GM18951 (cell line): ENCODE data around the gene MERTK.
"Not testable (repeated sequence)": the region's sequence is repeated elsewhere in the genome, so short reads cannot be mapped to it uniquely, and the experiment has no call there.

Source experiments
- POLR2A ChIP-seq: IDR thresholded peaks from 4 replicates; pipeline ENCODE4 v1.6.1; 2011; ENCODE audit warnings: mild to moderate bottlenecking; ENCODE audit not compliant: insufficient read length, insufficient read depth; ENCODE audit errors: extremely low read depth
- in situ Hi-C: fragments of 300-500 bp; cut with MboI; formaldehyde crosslinking; loops from one replicate; pipeline ENCODE4 v1.12.0; 2022; ENCODE audit warnings: low sequenced_read_pairs, mixed read lengths, inconsistent platforms; ENCODE audit not compliant: unreplicated experiment

MERTK gene

DNA sequence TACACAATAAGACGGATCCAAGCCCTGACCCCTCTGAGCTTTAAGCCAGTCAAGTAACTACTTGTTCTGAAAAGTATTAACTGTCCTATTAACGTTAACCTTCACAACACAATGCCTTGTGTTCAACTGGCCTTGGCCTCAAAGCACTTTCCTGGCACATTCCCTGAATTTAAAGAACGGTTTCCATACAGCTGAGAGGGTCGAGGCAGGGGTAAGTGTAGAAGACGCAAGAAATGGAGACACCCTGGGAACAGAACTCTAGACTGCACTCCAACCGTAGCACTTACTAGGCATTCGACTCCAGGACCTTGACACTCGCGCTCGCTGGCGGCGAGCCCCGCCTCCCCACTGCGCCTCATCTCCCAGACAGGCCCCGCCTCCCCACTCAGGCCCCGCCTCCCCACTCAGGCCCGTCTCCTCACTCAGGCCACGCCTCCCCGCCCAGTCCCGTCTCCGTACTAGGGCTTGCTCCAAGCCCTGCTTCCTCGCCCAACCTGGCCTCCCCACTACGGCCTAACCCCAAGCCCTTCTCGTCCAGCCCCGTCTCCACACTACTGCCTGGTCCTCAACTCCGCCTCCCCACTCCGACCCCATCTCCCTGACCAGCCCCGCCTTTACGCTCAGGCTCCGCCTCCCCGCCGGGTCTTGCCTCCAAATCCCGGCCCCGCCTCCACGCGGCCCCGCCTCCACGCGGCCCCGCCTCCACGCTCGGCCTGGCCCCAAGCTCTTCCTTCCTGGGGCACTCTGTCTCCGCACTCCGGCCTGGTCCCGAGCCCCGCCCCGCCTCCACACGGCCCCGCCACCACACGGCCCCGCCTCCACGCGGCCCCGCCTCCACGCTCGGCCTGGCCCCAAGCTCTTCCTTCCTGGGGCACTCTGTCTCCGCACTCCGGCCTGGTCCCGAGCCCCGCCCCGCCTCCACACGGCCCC lies 155.8 kb downstream of the MERTK start:
- peak; percentile 46 for TF ChIP-seq POLR2A

GRCh38 chr2:112054847-112055729 lies 156.7 kb downstream of the MERTK start, which contains the start of gene TMEM87B:
TMEM87B (plus strand) TSS chr2:112055269; CDS start chr2:112055592, 323 bp downstream.
- peak; percentile 74 for TF ChIP-seq POLR2A
- in situ Hi-C loops = loop anchor here (5.0 kb wide), 1 partner anchor 163 kb away; no protein-coding TSS in a partner anchor

More for the DNA sequence above, 155.8 kb downstream of the MERTK start:
- in situ Hi-C loops = loop anchor here (5.0 kb wide), 1 partner anchor 162 kb away; no protein-coding TSS in a partner anchor

GRCh38 chr2:112055730-112056625 lies 157.6 kb downstream of the MERTK start:
- in situ Hi-C loops = no loop called here
- TF ChIP-seq POLR2A = no peak

- no peak for TF ChIP-seq POLR2A
- in situ Hi-C loops = no loop called here
Observed at GRCh38 chr2:112056626-112056987, 158.2 kb downstream of the MERTK start.

DNA sequence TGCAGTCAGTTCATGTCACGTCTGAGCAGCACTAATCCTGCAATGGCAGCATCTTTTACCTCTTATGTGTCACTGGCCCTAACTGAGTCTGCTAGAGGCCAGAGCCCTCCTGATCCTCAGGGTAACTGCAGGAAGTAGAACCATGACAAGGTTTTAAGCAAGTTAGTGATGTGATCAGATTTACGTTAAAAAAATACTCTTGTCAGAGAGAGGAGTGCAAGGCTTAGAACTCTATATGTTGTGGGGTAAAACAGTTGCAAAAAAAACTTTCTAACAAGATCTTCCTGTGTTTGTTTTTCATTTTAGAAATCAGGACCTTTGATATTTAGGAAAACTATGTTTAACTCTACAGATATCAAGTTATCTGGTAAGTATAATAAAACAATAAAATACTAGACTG lies 161.3 kb downstream of the MERTK start:
- in situ Hi-C loops = no loop called here
- no peak for TF ChIP-seq POLR2A

GRCh38 chr2:112061299-112061698 lies 162.9 kb downstream of the MERTK start:
- in situ Hi-C loops = no loop called here
- TF ChIP-seq POLR2A = no peak

GRCh38 chr2:112061840-112062239 lies 163.4 kb downstream of the MERTK start:
- in situ Hi-C loops = no loop called here
- no peak for TF ChIP-seq POLR2A

DNA sequence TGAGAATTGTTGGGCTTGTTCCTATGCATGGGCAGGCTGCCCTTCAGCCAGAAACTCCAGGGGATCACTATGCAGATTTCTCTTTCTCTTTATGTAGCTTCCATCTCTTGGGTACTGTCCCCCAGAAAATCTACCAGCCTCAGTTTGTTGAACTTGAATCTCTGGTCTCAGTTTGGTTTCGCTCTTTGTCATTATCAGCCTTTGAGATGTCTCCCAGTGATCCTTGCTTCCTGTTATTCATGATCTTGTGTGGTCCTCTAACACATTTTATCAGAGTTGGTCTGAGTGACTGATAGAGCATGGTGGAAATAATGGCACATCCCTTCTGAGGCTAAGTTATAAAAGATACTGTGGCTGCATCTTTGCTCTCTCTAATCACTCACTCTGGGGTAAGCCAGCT lies 164.5 kb downstream of the MERTK start:
- no peak for TF ChIP-seq POLR2A
- in situ Hi-C loops = no loop called here

DNA sequence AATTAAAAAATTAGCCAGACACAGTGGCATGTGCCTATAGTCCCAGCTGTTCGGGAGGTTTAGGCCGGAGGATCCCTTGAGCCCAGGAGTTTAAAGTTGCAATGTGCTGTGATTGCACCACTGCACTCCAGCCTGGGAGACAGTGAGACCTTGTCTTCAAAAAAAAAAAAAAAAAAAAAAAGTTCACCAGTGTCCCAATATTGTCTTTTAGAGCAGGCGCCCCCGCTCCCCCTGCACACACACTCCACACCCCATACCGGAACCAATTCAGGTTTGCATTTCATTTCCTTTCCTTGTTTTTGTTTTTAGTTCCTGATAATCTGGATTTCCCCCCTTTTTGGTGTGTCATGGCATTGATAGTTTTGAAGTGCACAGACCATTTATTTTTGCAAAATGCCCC lies 167.1 kb downstream of the MERTK start:
- in situ Hi-C loops = no loop called here
- TF ChIP-seq POLR2A = no peak

DNA sequence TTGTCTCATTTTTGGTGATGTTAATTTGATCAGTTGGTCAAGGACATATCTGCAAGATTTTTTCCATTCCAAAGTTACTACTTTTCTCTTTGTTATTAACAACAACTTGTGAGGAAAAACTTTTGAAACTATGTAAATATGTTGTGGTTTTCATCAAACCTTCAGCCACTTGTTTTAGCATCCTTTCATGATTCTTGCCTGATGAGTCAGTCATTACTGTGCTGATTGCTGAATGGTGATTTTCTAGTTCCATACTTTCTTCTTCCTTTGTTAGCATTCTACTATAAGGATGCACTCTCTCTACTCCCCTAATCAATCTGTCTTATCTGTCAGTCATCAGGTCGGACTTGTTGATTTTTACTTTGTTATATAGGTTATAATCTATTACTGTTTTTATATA lies 167.6 kb downstream of the MERTK start:
- in situ Hi-C loops = no loop called here
- TF ChIP-seq POLR2A = no peak

DNA sequence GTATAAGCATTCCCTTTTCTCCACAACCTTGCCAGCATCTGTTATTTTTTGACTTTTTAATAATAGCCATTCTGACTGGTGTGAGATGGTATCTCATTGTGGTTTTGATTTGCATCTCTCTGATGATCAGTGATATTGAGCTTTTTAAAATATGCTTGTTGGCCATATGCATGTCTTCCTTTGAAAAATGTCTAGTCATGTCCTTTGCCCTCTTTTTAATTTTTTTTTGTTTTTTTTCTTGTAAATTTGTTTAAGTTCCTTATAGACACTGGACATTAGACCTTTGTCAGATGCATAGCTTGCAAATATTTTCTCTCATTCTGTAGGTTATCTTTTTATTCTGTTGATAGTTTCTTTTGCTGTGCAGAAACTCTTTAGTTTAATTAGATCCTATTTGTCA lies 171.4 kb downstream of the MERTK start:
- in situ Hi-C loops = not testable (repeated sequence)

- no peak for TF ChIP-seq POLR2A
- in situ Hi-C loops = no loop called here
Observed at GRCh38 chr2:112073875-112074274, 175.5 kb downstream of the MERTK start.

DNA sequence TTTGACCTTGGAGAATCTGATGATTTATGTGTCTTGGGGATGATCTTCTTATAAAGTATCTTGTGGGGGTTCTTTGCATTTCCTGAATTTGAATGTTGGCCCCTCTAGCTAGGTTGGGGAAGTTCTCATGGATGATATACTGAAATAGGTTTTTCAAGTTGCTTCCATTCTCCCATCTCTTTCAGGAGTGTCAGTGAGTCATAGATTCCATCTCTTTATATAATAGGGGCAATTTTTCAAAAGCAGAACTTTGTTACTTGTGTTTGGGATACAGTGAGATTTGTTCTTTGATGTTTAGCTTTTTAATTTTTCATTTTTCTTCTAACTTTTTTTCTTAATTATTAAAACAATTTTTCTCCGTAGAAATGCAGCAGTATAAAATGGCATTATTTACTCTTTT lies 176.1 kb downstream of the MERTK start:
- in situ Hi-C loops = no loop called here
- no peak for TF ChIP-seq POLR2A
